GM12878 (cell line): ENCODE measurements around the gene FAM200A. TPM values are rescaled to one million over a fixed set of nuclear protein-coding genes. Genes with fewer than 3 reads are reported as not detected.
A peak's percentile ranks its signal among the peaks of the same experiment; 100 is the strongest.

Experiments used
- ATAC-seq: fragments of 200-7000 bp; cut with Tn5 transposase; 3 replicates; pipeline ENCODE4 v1.9.1; 2020; ENCODE audit warnings: mild to moderate bottlenecking, moderate library complexity
- BruUV-seq: library from RNA; stranded (reverse); fragments of 400-500 nt; replicated peaks from 2 replicates; lab custom pipeline; 2021; lab: Mats Ljungman, UMichigan
- CTCF ChIA-PET: fragments of 300-600 bp; sonication (Branson Sonifier 250); formaldehyde crosslinking; extraction: SDS; loops from one replicate; lab custom pipeline; 2021; ENCODE audit warnings: inconsistent platforms; lab: Yijun Ruan, JAX
- POLR2A ChIA-PET: fragments of 350-600 bp; formaldehyde crosslinking; extraction: SDS; loops from one replicate; lab custom pipeline; 2021; ENCODE audit warnings: inconsistent platforms; lab: Charles Lee
- RAD21 ChIA-PET: fragments of 300-600 bp; sonication (Branson Sonifier 250); formaldehyde crosslinking; loops from one replicate; lab custom pipeline; 2023; ENCODE audit warnings: antibody characterized with exemption; ENCODE audit not compliant: unreplicated experiment; lab: Charles Lee
- SMC1A ChIA-PET: fragments of 300-600 bp; sonication (Branson Sonifier 250); formaldehyde crosslinking; loops from one replicate; lab custom pipeline; 2023; ENCODE audit not compliant: unreplicated experiment, uncharacterized antibody; lab: Charles Lee
- DNase-seq: peaks from one replicate; pipeline ENCODE4 v3.0.0-alpha.2; 2011; ENCODE audit warnings: low read depth, low spot score
- FAIRE-seq: peaks from 3 replicates; lab custom pipeline; 2011; peaks lifted over from hg19 to GRCh38; lab: Jason Lieb, UNC
- H2AFZ ChIP-seq: 2 replicates; pipeline ENCODE4 v1.6.0; 2011; ENCODE audit warnings: low read depth, low read length, control low read depth; ENCODE audit not compliant: control insufficient read depth
- H3K27ac ChIP-seq: 2 replicates; pipeline ENCODE4 v1.5.1; 2011; ENCODE audit warnings: control low read depth; ENCODE audit not compliant: control insufficient read depth, insufficient read depth
- H3K27me3 ChIP-seq, 2 experiments: replicated peaks in 1 of 2; 2 replicates each; pipeline versions ENCODE4 v1.6.0 to v1.6.1; 2011; ENCODE audit warnings: low read length in 1 of 2; ENCODE audit not compliant: control insufficient read depth in 2 of 2, insufficient read depth in 2 of 2
- H3K36me3 ChIP-seq, 2 experiments: 2 replicates each; pipeline ENCODE4 v1.5.1; 2011; ENCODE audit warnings: low read length in 1 of 2; ENCODE audit not compliant: control insufficient read depth in 2 of 2, insufficient read depth in 2 of 2
- H3K4me1 ChIP-seq: 2 replicates; pipeline ENCODE4 v1.6.1; 2011; ENCODE audit warnings: mild to moderate bottlenecking, low read length, moderate library complexity, mixed read lengths; ENCODE audit not compliant: control insufficient read depth, insufficient read depth
- H3K4me2 ChIP-seq: 2 replicates; pipeline ENCODE4 v1.6.0; 2011; ENCODE audit warnings: control low read depth; ENCODE audit not compliant: control insufficient read depth, insufficient read depth
- H3K4me3 ChIP-seq: fragments of 200-600 bp; sonication (generic); 2 replicates; pipeline ENCODE4 v1.5.1; 2016
- H3K79me2 ChIP-seq: 2 replicates; pipeline ENCODE4 v1.6.0; 2011; ENCODE audit warnings: low read length; ENCODE audit not compliant: control insufficient read depth, insufficient read depth
- H3K9ac ChIP-seq: 2 replicates; pipeline ENCODE4 v1.8.0; 2011; ENCODE audit warnings: low read length, control low read depth, mixed read lengths; ENCODE audit not compliant: control insufficient read depth, insufficient read depth
- H3K9me3 ChIP-seq: replicated peaks from 3 replicates; pipeline ENCODE4 v1.5.1; 2011; ENCODE audit warnings: mild to moderate bottlenecking, low read length; ENCODE audit not compliant: control insufficient read depth, insufficient read depth
- H4K20me1 ChIP-seq: 2 replicates; pipeline ENCODE4 v1.6.0; 2011; ENCODE audit not compliant: control insufficient read depth, insufficient read depth
- EP300 ChIP-seq, 2 experiments: fragments of 150-350 bp in 1 of 2; IDR thresholded peaks; 2 replicates each; pipeline ENCODE4 v1.6.1; 2011 to 2012; ENCODE audit warnings: low read depth in 2 of 2, low read length in 2 of 2, borderline replicate concordance in 1 of 2, improper control_type of control experiment in 1 of 2, inconsistent platforms in 1 of 2; ENCODE audit not compliant: control insufficient read depth in 1 of 2
- IKZF2 ChIP-seq, 2 experiments: fragments of 450-650 bp; IDR thresholded peaks; 2 replicates each; pipeline ENCODE4 v1.6.1; 2017; ENCODE audit warnings: mild to moderate bottlenecking in 2 of 2, moderate library complexity in 2 of 2
- MEF2A ChIP-seq: IDR thresholded peaks from 2 replicates; pipeline ENCODE4 v1.6.1; 2011; ENCODE audit warnings: low read depth, mild to moderate bottlenecking, low read length, moderate library complexity; ENCODE audit not compliant: insufficient read depth
- NFYB ChIP-seq: IDR thresholded peaks from 2 replicates; pipeline ENCODE4 v1.6.1; 2011; ENCODE audit warnings: low read depth, mild to moderate bottlenecking, low read length, improper control_type of control experiment, moderate library complexity; ENCODE audit not compliant: insufficient read depth
- POLR2A ChIP-seq: IDR thresholded peaks from 2 replicates; pipeline ENCODE4 v1.6.1; 2011; ENCODE audit warnings: low read depth, mild to moderate bottlenecking, low read length
- REST ChIP-seq: IDR thresholded peaks from 2 replicates; pipeline ENCODE4 v1.6.1; 2012; ENCODE audit warnings: mild to moderate bottlenecking, low read depth, low read length
- STAT3 ChIP-seq: IDR thresholded peaks from 2 replicates; pipeline ENCODE4 v1.6.1; 2011; ENCODE audit warnings: low read depth, low read length, improper control_type of control experiment
- TAF1 ChIP-seq: IDR thresholded peaks from 2 replicates; pipeline ENCODE4 v1.6.1; 2011; ENCODE audit warnings: mild to moderate bottlenecking, low read depth, low read length, borderline replicate concordance
- YY1 ChIP-seq: IDR thresholded peaks from 2 replicates; pipeline ENCODE4 v1.6.1; 2011; ENCODE audit warnings: low read depth, mild to moderate bottlenecking, low read length
- ZNF274 ChIP-seq: IDR thresholded peaks from one replicate; pipeline ENCODE4 v1.8.0; 2011; ENCODE audit not compliant: insufficient read length, insufficient read depth
- WGBS: methylation state at CpG from one replicate; pipeline ENCODE4 v1.1.6; 2016; ENCODE audit warnings: low lambda C conversion rate; ENCODE audit not compliant: insufficient replicate concordance, insufficient coverage; ENCODE audit errors: missing lambda C conversion rate; 5-methylcytosine and 5-hydroxymethylcytosine counted together
- in situ Hi-C: fragments of 300-500 bp; cut with MboI; formaldehyde crosslinking; loops from 9 replicates; pipeline ENCODE4 v1.14.3; 2018; ENCODE audit warnings: mixed read lengths
- intact Hi-C: fragments of 100-400 bp; cut with micrococcal nuclease; formaldehyde crosslinking; loops from one replicate; pipeline ENCODE4 v1.14.2; 2022; ENCODE audit not compliant: unreplicated experiment
- polyA plus RNA-seq, 11 experiments: library from polyadenylated mRNA; depleted of rRNA in 4 of 11; unstranded in 6 of 11; stranded (reverse) in 5 of 11; fragments of >200 nt; fragmentation: Nextera tagmentation in 4 of 11; fragmentation: Illumina TruSeq in 1 of 11; extraction: Ambion mirVana in 4 of 11; extraction: Trizol in 1 of 11; gene quantifications; 1 replicate in 1 of 11; 2 replicates in 10 of 11; pipeline versions ENCODE4 v1.2.1 to v1.2.3, GENCODE V29; 2011 to 2016; ENCODE audit warnings: inconsistent platforms in 2 of 11, missing spikeins in 2 of 11, low read depth in 1 of 11
- total RNA-seq, 4 experiments: library from RNA; depleted of rRNA in 3 of 4; stranded (reverse); fragments of >200 nt in 3 of 4; fragmentation: Illumina TruSeq in 1 of 4; extraction: Trizol in 1 of 4; gene quantifications; 2 replicates each; pipeline versions ENCODE4 v1.2.1 to v1.2.3, GENCODE V29; 2013 to 2021
- TF ChIP-seq, protein P1 (sequence below): fragments of 450-650 bp; IDR thresholded peaks from 2 replicates; pipeline ENCODE4 v1.6.1; 2016; ENCODE audit warnings: mild to moderate bottlenecking
- TF ChIP-seq, protein P2 (sequence below): fragments of 450-650 bp; IDR thresholded peaks from 2 replicates; pipeline ENCODE4 v1.6.1; 2017; ENCODE audit warnings: mild to moderate bottlenecking, low read depth, inconsistent platforms; ENCODE audit not compliant: poor library complexity, severe bottlenecking
- TF ChIP-seq, protein P3 (sequence below): IDR thresholded peaks from 2 replicates; pipeline ENCODE4 v1.6.1; 2011; ENCODE audit warnings: low read depth, mild to moderate bottlenecking, low read length, moderate library complexity, borderline replicate concordance; ENCODE audit errors: extremely low read depth

FAM200A gene
- total and polyA plus RNA-seq, 10 of the 15 experiments (the other 5 are each of a cell fraction or from before 2014, with no cell fraction given): 2.7 to 9.0 (median 6.5) TPM

DNA sequence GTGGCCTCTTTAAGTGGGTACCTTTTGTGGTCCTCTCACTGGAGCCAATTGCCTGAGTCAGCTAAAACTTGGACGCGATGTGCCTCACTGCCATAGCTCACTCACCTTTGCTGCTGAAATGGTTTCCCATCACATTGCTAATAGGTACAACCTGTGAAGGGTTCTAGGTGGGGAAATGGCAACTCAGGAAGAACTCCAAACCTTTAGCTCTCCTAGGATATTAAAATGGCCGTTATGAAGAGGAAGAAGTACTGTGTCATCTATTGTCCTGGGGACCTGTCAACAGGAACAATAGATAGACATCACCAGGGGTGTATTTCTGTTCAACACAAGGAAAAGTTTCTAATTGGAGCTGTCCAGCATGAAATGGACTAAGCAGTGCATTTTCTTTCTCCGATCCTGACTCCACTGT lies 5.3 kb upstream of the FAM200A start:
- H3K27ac ChIP-seq: peak overlapping the region; percentile 94
- CTCF ChIA-PET: interaction anchor here (0.6 to 2.0 kb wide), 3 partner anchors 32 to 60 kb away, joined by 3 to 7 read pairs (median 3); partner anchors contain the start of genes ZKSCAN5 and ZSCAN25
- in situ Hi-C loops: no loop called here
- no peak for TF ChIP-seq STAT3
- TF ChIP-seq POLR2A: no peak
- peak; percentile 63; the same call in 1 of the 2 replicates for TF ChIP-seq REST
- TF ChIP-seq, protein P1, sequence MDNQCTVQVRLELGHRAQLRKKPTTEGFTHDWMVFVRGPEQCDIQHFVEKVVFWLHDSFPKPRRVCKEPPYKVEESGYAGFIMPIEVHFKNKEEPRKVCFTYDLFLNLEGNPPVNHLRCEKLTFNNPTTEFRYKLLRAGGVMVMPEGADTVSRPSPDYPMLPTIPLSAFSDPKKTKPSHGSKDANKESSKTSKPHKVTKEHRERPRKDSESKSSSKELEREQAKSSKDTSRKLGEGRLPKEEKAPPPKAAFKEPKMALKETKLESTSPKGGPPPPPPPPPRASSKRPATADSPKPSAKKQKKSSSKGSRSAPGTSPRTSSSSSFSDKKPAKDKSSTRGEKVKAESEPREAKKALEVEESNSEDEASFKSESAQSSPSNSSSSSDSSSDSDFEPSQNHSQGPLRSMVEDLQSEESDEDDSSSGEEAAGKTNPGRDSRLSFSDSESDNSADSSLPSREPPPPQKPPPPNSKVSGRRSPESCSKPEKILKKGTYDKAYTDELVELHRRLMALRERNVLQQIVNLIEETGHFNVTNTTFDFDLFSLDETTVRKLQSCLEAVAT: no peak
- TF ChIP-seq IKZF2 (IDR thresholded peaks at IDR 0.05): no peak
- no peak for TF ChIP-seq ZNF274
- no peak for TF ChIP-seq MEF2A
- TF ChIP-seq TAF1: no peak
- TF ChIP-seq, protein P2, sequence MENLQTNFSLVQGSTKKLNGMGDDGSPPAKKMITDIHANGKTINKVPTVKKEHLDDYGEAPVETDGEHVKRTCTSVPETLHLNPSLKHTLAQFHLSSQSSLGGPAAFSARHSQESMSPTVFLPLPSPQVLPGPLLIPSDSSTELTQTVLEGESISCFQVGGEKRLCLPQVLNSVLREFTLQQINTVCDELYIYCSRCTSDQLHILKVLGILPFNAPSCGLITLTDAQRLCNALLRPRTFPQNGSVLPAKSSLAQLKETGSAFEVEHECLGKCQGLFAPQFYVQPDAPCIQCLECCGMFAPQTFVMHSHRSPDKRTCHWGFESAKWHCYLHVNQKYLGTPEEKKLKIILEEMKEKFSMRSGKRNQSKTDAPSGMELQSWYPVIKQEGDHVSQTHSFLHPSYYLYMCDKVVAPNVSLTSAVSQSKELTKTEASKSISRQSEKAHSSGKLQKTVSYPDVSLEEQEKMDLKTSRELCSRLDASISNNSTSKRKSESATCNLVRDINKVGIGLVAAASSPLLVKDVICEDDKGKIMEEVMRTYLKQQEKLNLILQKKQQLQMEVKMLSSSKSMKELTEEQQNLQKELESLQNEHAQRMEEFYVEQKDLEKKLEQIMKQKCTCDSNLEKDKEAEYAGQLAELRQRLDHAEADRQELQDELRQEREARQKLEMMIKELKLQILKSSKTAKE: no peak
- 0 out of 2 replicates have a peak, but pooled peaks have one; percentile 29 for TF ChIP-seq YY1
- TF ChIP-seq, protein P3, sequence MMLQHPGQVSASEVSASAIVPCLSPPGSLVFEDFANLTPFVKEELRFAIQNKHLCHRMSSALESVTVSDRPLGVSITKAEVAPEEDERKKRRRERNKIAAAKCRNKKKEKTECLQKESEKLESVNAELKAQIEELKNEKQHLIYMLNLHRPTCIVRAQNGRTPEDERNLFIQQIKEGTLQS: no peak
- TF ChIP-seq NFYB: no peak
- TF ChIP-seq EP300 (IDR thresholded peaks at IDR 0.05; ENCODE audit: borderline replicate concordance in 1 of 2, control insufficient read depth in 1 of 2, low read depth in 2 of 2, low read length in 2 of 2): no peak
- ATAC-seq (no peak), FAIRE-seq (no peak), DNase-seq (no peak)
- H3K9ac ChIP-seq: peak overlapping the region; percentile 98
- H3K4me2 ChIP-seq: peak overlapping the region; percentile 98
- POLR2A ChIA-PET: interaction anchor here (0.6 to 3.5 kb wide), 5 partner anchors 53 to 1560 kb away, joined by 3 to 18 read pairs (median 4); partner anchors contain the start of genes ZKSCAN5 and ZNF394
- 0 out of 2 replicates have a peak, but pooled peaks cover 3% of the 10 kb centered on the region for H3K4me1 ChIP-seq
- SMC1A ChIA-PET: interaction anchor here (2.0 kb wide), 1 partner anchor 53 kb away, joined by 5 read pairs; the partner anchor contains the start of gene ZKSCAN5
- RAD21 ChIA-PET: interaction anchor here (1.3 to 2.1 kb wide), 3 partner anchors 53 to 362 kb away, joined by 3 to 10 read pairs (median 4); partner anchors contain the start of genes TRIM4 and ZKSCAN5
- H3K27me3 ChIP-seq: no peaks in the 10 kb centered on the region
- no TSS peak for BruUV-seq
- H2AFZ ChIP-seq: no peak overlapping the region
- intact Hi-C loops: no loop called here
- H4K20me1 ChIP-seq: no peaks in the 10 kb centered on the region
- WGBS: 74% methylated on average over 4 of the region's 4 CpGs
- peaks cover 7 to 18% of the 10 kb centered on the region in 2 experiments for H3K36me3 ChIP-seq
- H3K9me3 ChIP-seq: no peaks in the 10 kb centered on the region
- H3K79me2 ChIP-seq: peaks cover 48% of the 10 kb centered on the region
- H3K4me3 ChIP-seq: peak overlapping the region; percentile 100
